ENCODE measurements around the gene NEK6.

The NEK6 gene

DNA sequence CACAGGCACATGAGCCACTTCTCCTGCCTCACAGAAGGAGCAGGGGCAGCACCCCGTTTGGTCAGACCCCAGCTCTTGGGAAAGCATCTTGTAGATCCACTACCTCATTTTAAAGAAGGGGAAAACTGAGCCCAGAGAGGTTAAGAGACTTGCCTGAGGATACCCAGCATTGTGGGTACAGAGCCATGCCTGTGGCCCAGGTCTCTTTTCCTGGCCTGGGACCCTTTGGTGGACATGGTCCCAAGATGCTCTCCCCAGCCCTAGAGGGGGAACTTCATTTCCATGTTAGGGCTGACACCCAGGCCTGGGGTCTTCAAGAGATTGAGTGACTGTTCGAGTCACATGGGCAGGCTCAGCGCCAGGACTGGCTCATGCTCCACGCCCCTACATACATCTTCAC, 64.2 kb downstream of the NEK6 start:
- DNase-seq (ENCODE audit: low read depth): no peak

DNA sequence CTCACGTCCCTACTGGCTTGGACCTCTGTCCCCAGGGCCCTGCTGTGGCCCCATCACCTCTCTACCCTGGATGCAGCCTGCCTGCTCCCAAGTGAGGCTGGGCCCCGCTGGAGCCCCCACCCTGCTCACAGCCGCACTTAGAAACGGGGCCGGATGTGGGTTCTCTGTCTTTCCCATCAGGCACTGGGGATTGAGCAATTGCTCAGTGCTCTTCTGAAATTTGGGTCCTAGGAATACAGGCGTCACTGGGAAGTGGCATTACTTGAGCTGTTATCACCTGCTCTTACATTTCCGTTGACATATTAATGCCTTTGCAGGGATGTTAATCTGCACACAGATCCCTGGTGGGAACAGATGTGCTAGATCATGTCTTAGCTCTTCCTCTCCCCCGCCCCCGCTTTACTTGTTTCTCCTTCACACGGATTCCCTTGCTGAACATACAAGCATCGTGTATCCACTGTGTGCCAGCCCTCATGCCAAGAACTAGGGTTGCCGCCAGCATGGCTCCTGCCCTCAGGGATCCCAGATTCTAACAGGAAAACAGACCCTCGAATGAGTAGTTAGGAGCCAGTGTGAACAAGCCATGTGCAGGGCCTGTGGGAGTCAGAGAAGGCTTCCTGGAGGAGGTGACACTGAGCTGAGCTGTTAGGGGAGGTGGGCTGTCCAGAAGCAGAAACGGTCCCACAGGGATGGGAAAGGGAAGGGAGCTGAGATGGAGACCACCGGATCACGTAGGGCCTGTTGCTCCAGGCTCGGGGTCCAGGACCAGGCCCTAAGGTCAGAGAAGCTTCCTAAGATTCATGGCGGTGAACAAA, 65.1 kb downstream of the NEK6 start:
- no peak for DNase-seq (ENCODE audit: low read depth)

DNA sequence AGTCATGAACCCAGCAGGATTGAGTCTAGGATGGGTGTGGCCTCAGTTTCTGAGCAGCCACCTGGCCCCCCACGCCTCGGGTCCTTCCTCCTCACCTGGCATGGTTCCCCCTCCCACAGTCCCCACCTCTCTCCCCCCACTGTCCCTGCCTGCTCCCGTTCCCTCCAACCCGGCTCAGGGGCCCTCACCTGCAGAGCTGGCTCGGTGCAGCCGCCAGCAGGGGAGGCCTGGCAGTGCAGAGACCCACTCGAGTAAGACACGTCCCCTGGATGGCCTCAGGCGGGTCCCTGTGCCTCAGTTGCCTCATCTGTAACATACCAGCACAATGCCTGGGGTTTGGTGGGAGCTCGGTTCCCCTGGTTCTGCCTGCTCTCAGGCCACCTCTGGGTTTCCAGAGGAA, 66.2 kb downstream of the NEK6 start:
- no peak for DNase-seq (ENCODE audit: low read depth)

DNA sequence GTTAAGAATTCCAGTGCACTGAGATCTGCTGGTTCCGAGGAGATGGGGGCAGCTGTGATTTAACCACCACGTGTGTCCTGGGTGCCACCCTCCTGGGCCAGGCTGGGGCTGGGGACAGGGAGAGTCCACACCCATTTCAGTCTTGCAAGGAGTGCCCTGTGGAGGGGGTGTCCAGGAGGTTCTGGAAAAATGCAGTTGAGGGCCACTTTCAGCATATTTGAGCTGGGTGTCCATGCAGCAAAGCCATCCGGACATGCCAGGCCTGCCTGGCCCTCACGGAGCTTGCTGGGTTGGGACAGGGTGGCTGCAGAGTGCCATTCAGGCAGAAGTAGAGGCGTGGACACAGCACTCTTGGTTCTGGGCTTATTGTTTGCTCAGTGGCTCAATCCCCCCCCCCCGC, 68.1 kb downstream of the NEK6 start:
- DNase-seq (ENCODE audit: low read depth): no peak

DNA sequence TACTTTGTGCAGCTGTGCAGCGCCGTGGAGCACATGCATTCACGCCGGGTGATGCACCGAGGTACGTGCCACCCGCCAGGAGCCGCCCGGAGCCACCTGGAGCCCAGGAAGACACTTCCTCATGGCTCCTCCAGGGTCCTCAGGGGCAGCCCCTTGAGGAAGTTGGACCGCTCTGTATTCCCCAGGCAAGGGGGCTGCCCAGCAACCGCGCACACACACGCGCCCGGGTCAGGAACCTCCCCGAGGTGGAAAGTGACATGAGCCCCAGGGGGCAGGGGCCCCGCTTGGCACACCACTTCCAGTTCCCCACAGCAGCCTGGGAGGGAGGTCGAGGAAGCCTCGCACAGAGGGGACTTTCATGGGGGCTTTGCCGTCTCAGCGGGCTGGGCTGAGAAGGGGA, 68.6 kb downstream of the NEK6 start:
- DNase-seq (ENCODE audit: low read depth): no peak

DNA sequence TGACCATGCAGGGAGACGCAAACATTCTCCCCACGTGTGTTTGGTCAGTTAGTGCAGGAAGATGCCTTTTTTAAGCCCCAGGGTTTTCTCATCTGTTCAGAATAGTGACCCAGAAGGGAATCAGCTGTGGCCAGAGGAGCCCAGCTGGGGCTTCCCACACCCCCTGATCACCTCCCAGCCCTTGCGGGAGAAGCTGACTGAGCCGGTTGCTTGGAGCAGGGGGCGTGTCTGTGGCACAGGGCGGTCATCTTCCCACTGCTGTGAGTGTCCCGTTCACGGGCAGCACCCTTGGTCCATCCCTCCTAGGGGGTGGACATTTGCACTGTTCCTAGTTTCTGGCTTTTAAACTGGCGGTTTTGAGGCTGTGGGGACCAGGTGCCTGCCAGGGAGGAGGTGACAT, 69.7 kb downstream of the NEK6 start:
- DNase-seq (ENCODE audit: low read depth): no peak

DNA sequence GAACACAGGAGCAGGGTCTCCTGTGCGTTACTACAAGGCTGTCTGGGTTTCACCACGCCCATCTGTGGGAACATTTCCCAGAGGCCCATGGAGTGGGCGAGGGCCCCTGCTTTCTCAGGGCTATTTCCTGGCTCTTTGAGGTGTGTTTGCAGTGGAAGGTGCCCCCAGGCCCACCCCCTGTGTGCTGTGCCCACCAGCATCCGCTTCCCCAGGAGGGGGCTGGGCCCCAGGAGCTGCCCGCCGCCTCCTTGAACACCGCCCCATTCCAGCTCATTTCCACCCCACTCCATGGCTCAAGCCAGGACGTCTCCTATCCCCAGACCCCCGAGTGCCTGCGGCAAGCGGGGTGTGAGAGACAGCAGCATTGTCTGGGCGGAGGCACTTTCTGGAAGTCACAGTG, 70.5 kb downstream of the NEK6 start:
- DNase-seq (ENCODE audit: low read depth): no peak

DNA sequence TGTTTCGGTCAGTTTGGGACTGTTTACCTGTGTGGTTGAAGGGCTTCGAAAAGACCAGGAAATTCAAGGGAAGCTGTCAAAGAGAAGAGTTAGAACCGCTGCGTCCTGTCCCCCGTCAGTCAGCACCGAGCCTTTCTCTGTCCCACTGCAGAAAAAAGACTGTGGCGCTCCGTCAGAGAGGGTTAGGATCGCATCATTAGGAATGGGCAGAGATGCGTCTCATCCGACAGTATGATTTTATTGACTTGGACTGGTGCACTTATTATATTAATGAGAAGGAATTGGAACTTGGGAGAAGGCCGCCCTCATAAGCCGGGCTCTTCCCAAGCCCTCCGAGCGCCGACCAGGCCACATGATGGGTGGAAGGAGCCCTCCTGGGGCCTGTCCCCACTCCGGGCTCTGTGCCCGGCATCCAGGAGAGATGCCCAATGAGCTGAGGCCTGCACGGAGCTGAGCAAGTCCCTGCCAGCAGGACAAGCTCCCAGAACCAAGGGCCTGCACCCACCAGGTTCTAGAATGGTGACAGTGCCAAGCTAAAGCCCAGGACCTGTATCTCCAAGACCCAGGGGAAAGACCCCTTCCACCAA, 71.5 kb downstream of the NEK6 start:
- no peak for DNase-seq (ENCODE audit: low read depth)

DNA sequence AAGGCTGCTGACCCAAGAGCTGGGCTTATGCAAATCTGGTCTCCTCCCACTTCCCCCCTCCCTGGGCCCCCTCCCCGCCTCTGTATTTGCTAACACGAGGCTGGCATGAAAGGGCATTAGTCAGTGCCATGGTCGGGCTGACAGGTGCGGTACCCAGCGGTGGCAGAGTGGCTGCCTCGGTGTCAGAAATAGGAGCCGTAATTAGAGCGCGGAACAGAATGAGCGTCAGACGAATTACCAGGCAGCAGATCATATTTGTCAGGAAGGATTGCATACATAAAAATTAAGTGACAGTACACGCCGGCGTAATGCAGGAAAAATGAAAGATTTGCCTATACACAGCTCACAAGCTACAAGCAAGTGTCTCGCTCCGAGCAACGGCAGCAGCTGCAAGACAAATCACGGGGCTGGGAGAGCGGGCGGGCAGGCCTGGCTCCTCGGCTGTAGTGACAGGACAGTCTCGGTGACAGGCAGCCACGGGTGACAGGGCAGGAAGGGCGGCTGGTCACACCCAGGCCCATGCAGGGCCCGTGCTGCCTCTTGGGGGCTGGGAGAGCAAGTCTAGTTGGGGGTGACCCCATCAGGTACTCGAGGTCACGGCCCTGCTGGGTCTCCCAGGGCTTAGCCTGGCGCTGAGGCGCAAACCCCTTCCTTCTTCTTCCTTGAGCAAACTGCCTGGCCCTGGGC, 72.4 kb downstream of the NEK6 start:
- no peak for DNase-seq (ENCODE audit: low read depth)

DNA sequence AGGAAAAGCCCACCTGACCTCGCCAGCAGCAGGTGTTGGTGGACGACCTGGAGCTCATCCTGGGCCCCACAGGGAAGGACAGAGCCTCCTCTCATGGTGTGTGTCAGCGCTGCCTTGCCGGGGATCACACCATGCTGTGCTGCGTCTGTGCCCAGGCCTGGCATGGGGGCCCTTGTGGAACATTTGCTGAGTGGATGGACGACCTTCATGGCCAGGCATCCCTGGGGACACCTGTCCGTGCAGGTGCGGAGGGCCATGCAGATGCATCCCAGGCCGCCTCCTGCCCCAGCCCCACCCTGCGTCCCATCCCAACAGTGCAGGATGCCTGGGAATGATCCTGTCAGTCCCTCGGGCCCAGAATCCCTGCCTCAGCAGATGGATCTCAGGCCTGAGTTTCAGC, 73.8 kb downstream of the NEK6 start:
- no peak for DNase-seq (ENCODE audit: low read depth)

DNA sequence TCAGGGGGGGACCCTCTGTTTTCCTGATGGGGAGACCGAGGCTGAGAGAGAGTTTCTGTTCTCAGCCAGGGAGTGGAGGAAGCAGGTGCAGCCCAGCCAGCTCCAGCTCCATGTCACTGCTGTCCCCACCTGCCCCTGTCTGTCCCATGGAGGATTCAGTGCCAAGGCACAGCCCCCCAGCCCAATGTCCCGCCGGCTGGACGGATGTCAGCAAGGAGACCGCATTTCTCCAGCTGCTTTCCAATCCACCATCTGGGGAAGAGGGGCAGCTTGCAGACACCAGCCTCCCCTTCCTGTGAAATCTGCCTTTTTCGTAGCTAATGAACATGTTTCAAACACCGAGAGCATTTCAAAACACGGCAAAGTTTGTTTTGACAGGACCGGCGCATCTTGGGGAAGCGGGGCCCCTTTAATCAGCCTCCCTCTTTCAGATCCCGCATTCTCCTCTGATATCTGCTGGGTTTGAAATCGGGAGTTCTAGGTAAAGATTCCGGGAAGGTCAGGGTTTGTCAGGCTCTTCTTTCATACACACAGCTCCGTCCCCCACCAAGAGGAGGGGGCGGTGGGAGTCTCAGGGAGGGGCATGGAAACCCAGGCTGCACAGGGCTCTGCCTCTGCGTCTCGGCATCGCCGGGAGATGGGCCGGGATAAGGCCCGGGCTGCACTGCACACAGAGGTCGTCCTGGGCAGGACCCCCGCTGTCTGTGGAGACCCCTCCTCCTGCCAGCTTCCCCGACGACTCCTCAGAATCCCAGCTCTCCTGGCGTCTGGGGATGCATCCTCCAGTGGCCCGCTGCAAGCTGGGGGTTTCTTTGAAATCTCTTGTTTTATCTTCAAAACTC, 74.8 kb downstream of the NEK6 start:
- no peak for DNase-seq (ENCODE audit: low read depth)

DNA sequence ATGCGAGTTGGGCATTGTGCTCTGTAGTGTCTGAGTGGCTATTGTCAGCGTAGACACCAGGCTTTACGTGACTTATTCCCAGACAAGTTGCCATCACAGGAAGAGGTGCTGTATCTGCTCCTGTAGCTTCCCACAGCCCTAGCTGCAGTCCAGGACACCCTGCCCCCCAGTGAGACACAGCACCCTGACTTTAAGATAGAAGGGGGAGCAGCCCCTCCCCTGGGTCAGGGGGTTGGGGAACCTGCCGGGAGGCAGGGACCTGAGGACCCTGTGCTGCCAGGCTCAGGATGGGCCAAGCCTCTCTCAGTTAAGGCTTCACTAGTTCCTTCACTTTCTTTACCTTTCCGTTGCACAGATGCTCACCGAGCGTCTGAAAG, 75.4 kb downstream of the NEK6 start:
- no peak for DNase-seq (ENCODE audit: low read depth)

DNA sequence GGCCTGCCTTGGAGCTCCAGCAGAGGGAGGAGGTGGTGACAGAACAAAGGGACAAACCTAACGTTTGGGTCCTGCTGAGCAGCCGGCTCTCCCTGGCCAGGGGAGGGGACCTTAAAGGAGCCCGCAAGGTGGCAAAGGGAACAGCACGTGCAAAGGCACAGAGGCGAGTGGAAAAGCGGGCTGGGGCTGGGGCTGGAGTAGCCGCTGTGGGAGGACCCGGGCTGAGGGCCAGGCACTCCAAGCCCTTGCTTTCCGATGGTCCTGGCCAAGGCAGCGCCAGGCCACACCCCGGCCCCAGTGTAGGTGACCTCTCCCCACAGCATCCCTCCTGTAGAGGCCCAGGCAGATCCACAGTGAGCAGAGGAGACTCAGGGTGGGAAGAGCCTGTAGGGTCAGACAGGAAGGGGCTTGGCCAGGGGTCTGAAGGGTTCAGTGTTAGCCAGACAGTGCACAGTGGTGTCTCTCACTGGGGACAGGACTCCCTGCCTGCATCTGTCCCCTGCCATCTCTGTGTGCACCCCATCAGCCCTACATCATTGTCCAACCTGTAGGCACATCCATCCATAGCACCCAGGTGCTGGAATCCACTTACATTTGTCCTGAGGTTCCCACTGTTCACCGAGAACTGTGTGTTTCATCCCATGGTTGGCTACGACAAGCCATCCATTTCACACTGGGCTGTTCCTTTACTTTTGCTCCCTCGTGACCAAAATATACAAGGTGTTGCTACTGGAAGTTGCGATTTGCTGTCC, 77.0 kb downstream of the NEK6 start:
- DNase-seq (ENCODE audit: low read depth): no peak

DNA sequence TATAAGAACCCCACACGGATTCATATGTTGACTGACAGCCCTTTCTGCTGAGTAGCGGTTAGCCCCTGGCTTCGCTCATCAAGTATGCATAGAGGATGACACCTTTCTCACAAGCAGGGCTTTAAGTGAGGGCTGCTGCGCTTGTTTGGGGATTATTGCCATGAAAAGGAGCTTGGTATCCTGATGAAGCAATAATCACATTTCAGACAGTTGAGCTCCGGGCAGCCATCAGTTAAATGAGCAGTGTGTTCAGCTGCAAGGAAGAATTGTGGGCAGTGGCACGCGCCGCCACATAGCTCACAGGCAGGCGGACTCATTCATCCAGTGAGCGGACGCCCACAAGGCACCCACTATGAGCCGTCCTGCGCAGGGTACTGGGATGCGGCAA, 77.6 kb downstream of the NEK6 start:
- no peak for DNase-seq (ENCODE audit: low read depth)

DNA sequence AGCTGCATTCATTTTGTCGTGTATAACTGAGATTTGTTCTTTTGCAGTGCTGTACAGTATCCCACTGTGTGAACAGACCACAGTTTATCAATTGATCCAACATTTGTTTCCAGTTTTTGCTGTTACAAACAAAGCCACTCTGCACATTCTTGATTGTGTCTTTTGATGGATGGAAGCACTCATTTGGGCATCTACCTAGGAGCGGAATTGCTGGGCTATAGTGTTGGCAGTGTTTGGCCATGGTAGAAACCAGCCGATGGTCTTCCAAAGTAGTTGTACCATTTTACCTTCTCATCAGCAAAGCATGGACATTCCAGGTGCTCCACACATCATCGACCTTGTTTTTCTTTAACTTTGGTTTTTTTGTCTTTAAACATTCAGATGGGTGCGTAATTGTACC, 79.8 kb downstream of the NEK6 start:
- DNase-seq (ENCODE audit: low read depth): no peak

DNA sequence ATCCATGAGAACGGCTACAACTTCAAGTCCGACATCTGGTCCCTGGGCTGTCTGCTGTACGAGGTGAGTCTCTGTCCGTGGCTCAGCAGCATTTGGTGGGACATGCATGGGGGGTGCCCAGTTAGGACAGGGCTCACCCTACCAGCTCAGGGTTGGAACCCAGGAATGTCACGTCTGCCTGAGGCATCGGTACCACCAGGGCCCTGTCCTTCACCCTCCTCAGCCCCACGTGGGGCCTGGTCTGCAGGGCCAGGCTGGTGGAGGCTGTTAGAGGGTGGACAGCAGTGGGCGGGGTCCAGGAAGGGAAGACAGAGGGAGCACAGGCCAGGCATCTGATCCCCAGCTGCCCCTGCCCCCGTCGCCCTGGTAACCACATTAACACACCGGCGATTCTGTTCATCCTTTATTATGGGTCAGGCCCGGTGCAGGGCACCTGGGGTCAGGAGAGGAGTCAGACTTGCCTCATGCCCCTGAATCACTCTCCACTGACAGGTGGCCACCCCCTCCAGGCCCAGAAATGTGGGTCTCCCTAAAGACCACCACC, 81.9 kb downstream of the NEK6 start:
- no peak for DNase-seq (ENCODE audit: low read depth)

DNA sequence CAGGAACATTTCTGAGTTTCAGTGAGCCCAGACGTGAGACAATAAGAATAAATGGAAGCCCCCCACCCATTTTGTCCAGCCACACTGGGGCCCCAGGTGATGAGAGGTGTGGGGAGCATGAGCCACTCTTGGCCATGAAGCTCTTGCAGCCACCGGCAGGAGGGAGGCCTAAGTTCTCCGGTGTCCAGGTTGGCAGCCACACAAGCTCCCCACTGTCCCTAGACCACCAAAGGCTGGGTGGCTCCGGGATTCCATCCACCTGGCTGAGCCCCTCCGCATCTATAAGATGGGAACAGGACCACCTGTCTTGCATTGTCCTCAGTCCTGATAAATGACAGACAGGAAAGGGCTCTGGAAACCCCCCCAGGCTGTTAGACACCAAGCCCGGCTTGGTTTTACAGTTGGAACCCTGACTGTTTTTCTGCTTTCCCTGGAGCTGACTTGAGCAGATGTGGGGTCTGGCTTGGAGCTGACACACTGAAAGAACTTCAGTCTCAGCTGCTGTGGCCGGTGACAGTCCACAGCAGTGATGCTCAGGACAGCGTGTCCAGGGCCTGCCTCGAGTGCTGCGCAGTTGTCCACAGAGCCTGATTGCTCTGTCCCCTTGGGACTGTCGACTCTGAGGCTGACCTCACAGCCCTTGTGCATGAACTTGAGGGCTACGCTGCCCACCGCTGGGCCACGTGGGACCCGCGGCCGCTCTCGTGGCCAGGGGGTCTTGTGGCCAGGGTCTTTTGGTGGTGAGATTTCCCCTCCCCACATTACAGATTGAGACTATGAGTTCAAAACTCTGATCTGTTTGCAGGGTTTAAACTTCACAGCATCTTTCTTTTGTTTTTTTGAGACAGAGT, 82.7 kb downstream of the NEK6 start:
- no peak for DNase-seq (ENCODE audit: low read depth)

DNA sequence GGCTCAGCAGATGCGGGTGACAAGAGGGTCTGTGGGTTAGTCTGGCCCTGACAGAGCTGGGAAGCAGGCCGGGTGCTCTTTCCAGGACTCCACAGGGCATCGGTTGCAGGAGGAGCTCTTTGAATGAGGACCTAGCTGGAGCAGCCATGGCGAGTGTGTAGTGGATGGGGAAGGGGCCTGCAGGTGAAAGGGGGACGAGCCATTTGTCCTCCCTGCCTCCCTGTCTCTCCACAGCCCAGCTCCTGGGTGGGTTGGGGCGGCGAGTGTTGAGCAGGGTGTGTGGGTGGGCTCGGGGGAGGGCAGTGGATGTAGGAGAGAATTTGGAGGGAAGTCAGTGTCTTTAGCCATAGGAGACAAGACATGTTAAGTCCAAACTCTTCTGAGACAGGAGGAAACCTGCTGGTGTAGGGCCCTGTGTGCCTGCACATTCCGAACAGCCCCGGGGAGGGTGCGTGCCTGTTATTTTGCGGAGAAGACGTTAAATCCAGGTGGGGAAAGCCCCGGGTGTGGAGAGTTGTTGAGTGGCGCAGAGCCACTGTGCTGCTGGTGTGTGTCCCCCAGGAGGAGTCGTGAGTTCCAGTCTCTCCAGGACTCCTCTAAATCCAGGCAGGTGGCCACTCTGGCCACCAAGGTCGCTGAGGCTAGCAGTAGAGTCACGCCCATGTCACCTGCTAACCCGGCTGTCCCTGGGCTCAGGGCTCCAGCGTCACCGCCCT, 83.9 kb downstream of the NEK6 start:
- DNase-seq (ENCODE audit: low read depth): no peak

DNA sequence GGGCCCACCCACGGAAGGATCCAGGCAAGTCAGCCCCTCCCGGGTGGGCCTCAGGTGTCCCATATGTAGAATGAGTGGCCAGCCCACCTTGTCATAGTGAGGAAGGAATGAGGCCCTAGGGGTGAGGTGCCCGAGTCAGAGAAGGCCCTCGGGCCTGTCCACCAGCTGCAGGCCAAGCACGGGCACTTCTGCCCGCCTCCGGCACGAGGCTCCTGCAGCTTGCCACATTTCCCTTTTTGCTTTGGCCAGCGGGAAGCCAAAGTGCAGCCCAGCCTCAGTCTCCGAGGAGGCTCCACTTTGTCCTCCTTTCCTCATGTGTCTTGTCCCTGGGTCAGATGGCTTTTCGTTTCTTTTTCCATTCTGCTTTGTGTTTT, 84.6 kb downstream of the NEK6 start:
- no peak for DNase-seq (ENCODE audit: low read depth)
